HepG2 (cell line): ENCODE data around the gene CCDC33. TPM values are rescaled to one million over a fixed set of nuclear protein-coding genes. Genes with fewer than 3 reads are reported as not detected.
A peak's percentile ranks its signal among the peaks of the same experiment; 100 is the strongest.

Experiments
- BCL6 ChIP-seq: IDR thresholded peaks from 2 replicates; pipeline ENCODE4 v1.6.1; 2016; ENCODE audit warnings: missing genetic modification reagents, missing compliant biosample characterization
- CHD2 ChIP-seq: IDR thresholded peaks from 2 replicates; pipeline ENCODE4 v1.6.1; 2011; ENCODE audit warnings: low read depth, low read length, improper control_type of control experiment
- DMAP1 ChIP-seq: IDR thresholded peaks from 2 replicates; pipeline ENCODE4 v1.6.1; 2016
- ETS1 ChIP-seq: sonication (generic); formaldehyde crosslinking; IDR thresholded peaks from 2 replicates; pipeline ENCODE4 v1.4.0; 2020; ENCODE audit warnings: missing genetic modification reagents
- HNF1B ChIP-seq: sonication (generic); formaldehyde crosslinking; IDR thresholded peaks from 2 replicates; pipeline ENCODE4 v1.5.1; 2020; ENCODE audit warnings: mild to moderate bottlenecking, moderate library complexity, missing genetic modification reagents
- ISX ChIP-seq: sonication (generic); formaldehyde crosslinking; conservative IDR thresholded peaks from 2 replicates; pipeline ENCODE4 v1.5.0; 2020; ENCODE audit warnings: missing genetic modification reagents
- JDP2 ChIP-seq: sonication (generic); formaldehyde crosslinking; IDR thresholded peaks from 2 replicates; pipeline ENCODE4 v1.8.1; 2022; ENCODE audit warnings: missing genetic modification reagents, borderline replicate concordance
- MED1 ChIP-seq: sonication (generic); formaldehyde crosslinking; IDR thresholded peaks from 2 replicates; pipeline ENCODE4 v1.4.0; 2020; ENCODE audit warnings: missing genetic modification reagents
- TRIM24 ChIP-seq: sonication (generic); formaldehyde crosslinking; IDR thresholded peaks from 2 replicates; pipeline ENCODE4 v1.8.0; 2022; ENCODE audit warnings: mild to moderate bottlenecking, missing genetic modification reagents
- WIZ ChIP-seq: sonication (generic); formaldehyde crosslinking; IDR thresholded peaks from 2 replicates; pipeline ENCODE4 v1.5.1; 2020; ENCODE audit warnings: mild to moderate bottlenecking, missing genetic modification reagents
- ZBTB7A ChIP-seq: sonication (generic); formaldehyde crosslinking; IDR thresholded peaks from 2 replicates; pipeline ENCODE4 v1.8.0; 2022; ENCODE audit warnings: mild to moderate bottlenecking, missing genetic modification reagents
- ZFAT ChIP-seq: sonication (generic); formaldehyde crosslinking; conservative IDR thresholded peaks from 2 replicates; pipeline ENCODE4 v1.8.1; 2023; ENCODE audit warnings: missing genetic modification reagents, inconsistent platforms
- ZFP90 ChIP-seq: sonication (generic); formaldehyde crosslinking; IDR thresholded peaks from 2 replicates; pipeline ENCODE4 v1.8.0; 2022; ENCODE audit warnings: missing genetic modification reagents, mild to moderate bottlenecking, inconsistent platforms, borderline replicate concordance
- ZNF124 ChIP-seq: sonication (generic); formaldehyde crosslinking; IDR thresholded peaks from 2 replicates; pipeline ENCODE4 v1.4.0; 2020; ENCODE audit warnings: missing genetic modification reagents
- ZNF281 ChIP-seq: sonication (generic); formaldehyde crosslinking; IDR thresholded peaks from 2 replicates; pipeline ENCODE4 v1.4.0; 2020; ENCODE audit warnings: missing genetic modification reagents, borderline replicate concordance
- ZNF552 ChIP-seq: sonication (generic); formaldehyde crosslinking; IDR thresholded peaks from 2 replicates; pipeline ENCODE4 v1.9.0; 2022; ENCODE audit warnings: missing genetic modification reagents, mild to moderate bottlenecking, borderline replicate concordance
- ZNF563 ChIP-seq: sonication (generic); formaldehyde crosslinking; IDR thresholded peaks from 2 replicates; pipeline ENCODE4 v1.8.0; 2022; ENCODE audit warnings: mild to moderate bottlenecking, moderate library complexity, missing genetic modification reagents
- ZNF572 ChIP-seq: sonication (generic); formaldehyde crosslinking; IDR thresholded peaks from 2 replicates; pipeline ENCODE4 v1.5.1; 2020; ENCODE audit warnings: mild to moderate bottlenecking, missing genetic modification reagents
- ZNF577 ChIP-seq: sonication (generic); formaldehyde crosslinking; IDR thresholded peaks from 2 replicates; pipeline ENCODE4 v1.4.0; 2020; ENCODE audit warnings: mild to moderate bottlenecking, low read depth, missing genetic modification reagents, borderline replicate concordance
- ZXDC ChIP-seq: sonication (generic); formaldehyde crosslinking; IDR thresholded peaks from 2 replicates; pipeline ENCODE4 v1.5.0; 2020; ENCODE audit warnings: mild to moderate bottlenecking, missing genetic modification reagents
- polyA plus RNA-seq, 8 experiments: library from polyadenylated mRNA; depleted of rRNA in 3 of 8; stranded (reverse) in 7 of 8; unstranded in 1 of 8; fragments of >200 nt; fragmentation: Illumina TruSeq in 4 of 8; extraction: Trizol in 4 of 8; gene quantifications; 2 replicates each; pipeline versions ENCODE4 v1.2.1 to v1.2.3, GENCODE V29; 2011 to 2016; ENCODE audit warnings: low read depth in 4 of 8, missing spikeins in 1 of 8, mixed read lengths in 1 of 8; ENCODE audit not compliant: insufficient read depth in 1 of 8
- total RNA-seq, 5 experiments: library from RNA; depleted of rRNA; stranded (reverse); fragments of >200 nt; fragmentation: Illumina TruSeq; extraction: Trizol; gene quantifications; 2 replicates each; pipeline ENCODE4 v1.2.3, GENCODE V29; 2016; ENCODE audit warnings: low read depth in 1 of 5
- TF ChIP-seq, protein P1 (sequence below): sonication (generic); formaldehyde crosslinking; IDR thresholded peaks from 2 replicates; pipeline ENCODE4 v1.4.0; 2020; ENCODE audit warnings: low read depth, mild to moderate bottlenecking, missing genetic modification reagents

Gene CCDC33
- total and polyA plus RNA-seq, 2 of the 13 experiments (the other 11 are each of a cell fraction or from before 2014, with no cell fraction given) = 0.30 TPM; not detected in 1

GRCh38 chr15:74382004-74382816, 146.1 kb downstream of the CCDC33 start (continued):
- TF ChIP-seq JDP2 (CRISPR knock-in tag) (no peak), DMAP1 (CRISPR knock-in tag) (no peak), ZNF577 (CRISPR knock-in tag) (no peak), ZBTB7A (CRISPR knock-in tag) (no peak), ETS1 (CRISPR knock-in tag) (no peak), ZNF552 (CRISPR knock-in tag) (no peak), ZXDC (no peak), ZNF124 (0 out of 2 replicates have a peak, but pooled peaks have one; percentile 65), CHD2 (no peak), ISX (no peak), ZFAT (CRISPR knock-in tag) (no peak), WIZ (no peak), ZNF281 (CRISPR knock-in tag) (no peak), ZNF572 (CRISPR knock-in tag) (no peak), ZNF563 (CRISPR knock-in tag) (no peak), HNF1B (CRISPR knock-in tag) (no peak), ZFP90 (CRISPR knock-in tag) (no peak), TRIM24 (no peak), BCL6 (peak; percentile 46; the same call in 1 of the 2 replicates), MED1 (CRISPR knock-in tag) (no peak)
- TF ChIP-seq, protein P1, sequence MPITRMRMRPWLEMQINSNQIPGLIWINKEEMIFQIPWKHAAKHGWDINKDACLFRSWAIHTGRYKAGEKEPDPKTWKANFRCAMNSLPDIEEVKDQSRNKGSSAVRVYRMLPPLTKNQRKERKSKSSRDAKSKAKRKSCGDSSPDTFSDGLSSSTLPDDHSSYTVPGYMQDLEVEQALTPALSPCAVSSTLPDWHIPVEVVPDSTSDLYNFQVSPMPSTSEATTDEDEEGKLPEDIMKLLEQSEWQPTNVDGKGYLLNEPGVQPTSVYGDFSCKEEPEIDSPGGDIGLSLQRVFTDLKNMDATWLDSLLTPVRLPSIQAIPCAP (CRISPR knock-in tag) = no peak
